CD4-positive, alpha-beta T cell treated with Interleukin-6 for 4 hours (primary cell): ENCODE data around the gene DAPK1.

Experiments used
- DNase-seq: peaks from one replicate; pipeline ENCODE4 v3.0.0-alpha.2; 2020; ENCODE audit warnings: mixed read lengths

The DAPK1 gene

GRCh38 chr9:87698069-87698809 is 200.6 kb downstream of the DAPK1 start:
- DNase-seq = no peak

GRCh38 chr9:87699835-87700234 is 202.2 kb downstream of the DAPK1 start:
- DNase-seq = no peak

GRCh38 chr9:87701491-87701890 is 203.8 kb downstream of the DAPK1 start:
- no peak for DNase-seq

- DNase-seq = no peak
Measured at GRCh38 chr9:87701931-87702421, 204.3 kb downstream of the DAPK1 start.

- DNase-seq = no peak
Measured at GRCh38 chr9:87702921-87703320, 205.3 kb downstream of the DAPK1 start.

GRCh38 chr9:87703636-87704276 is 206.1 kb downstream of the DAPK1 start:
- no peak for DNase-seq

- no peak for DNase-seq
Measured at GRCh38 chr9:87704342-87704741, 206.7 kb downstream of the DAPK1 start.

- DNase-seq = no peak
Measured at GRCh38 chr9:87706066-87706739, 208.5 kb downstream of the DAPK1 start.

- DNase-seq = no peak
Measured at GRCh38 chr9:87707805-87708506, 210.3 kb downstream of the DAPK1 start.

GRCh38 chr9:87708546-87708945 is 210.9 kb downstream of the DAPK1 start:
- no peak for DNase-seq

GRCh38 chr9:87708986-87709728 is 211.5 kb downstream of the DAPK1 start:
- DNase-seq = peak; percentile 56

GRCh38 chr9:87710443-87710842 is 212.8 kb downstream of the DAPK1 start:
- DNase-seq = no peak

GRCh38 chr9:87711857-87712800 is 214.5 kb downstream of the DAPK1 start:
- no peak for DNase-seq

- DNase-seq = no peak
Measured at GRCh38 chr9:87712801-87713277, 215.2 kb downstream of the DAPK1 start.

GRCh38 chr9:87713278-87713987 is 215.8 kb downstream of the DAPK1 start:
- peak; percentile 49 for DNase-seq

GRCh38 chr9:87713988-87714330 is 216.3 kb downstream of the DAPK1 start:
- DNase-seq = no peak

- DNase-seq = no peak
Measured at GRCh38 chr9:87714819-87715218, 217.2 kb downstream of the DAPK1 start.

- no peak for DNase-seq
Measured at GRCh38 chr9:87716141-87716540, 218.5 kb downstream of the DAPK1 start.

- no peak for DNase-seq
Measured at GRCh38 chr9:87717456-87717855, 219.8 kb downstream of the DAPK1 start.

- no peak for DNase-seq
Measured at GRCh38 chr9:87718231-87718630, 220.6 kb downstream of the DAPK1 start.
